WTC11 (cell line): Measurements from ENCODE around the gene COL5A2. TPM values are rescaled to one million over a fixed set of nuclear protein-coding genes. Genes with fewer than 3 reads are reported as not detected.

ENCODE experiments used
- ATAC-seq: fragments of 200-7000 bp; cut with Tn5 transposase; 2 replicates; pipeline ENCODE4 v1.10.0; 2021; ENCODE audit warnings: mild to moderate bottlenecking, moderate library complexity
- CTCF ChIA-PET: fragments of 300-600 bp; sonication (Branson Sonifier 250); formaldehyde crosslinking; loops from one replicate; lab custom pipeline; 2021; ENCODE audit warnings: antibody characterized with exemption; lab: Charles Lee
- POLR2A ChIA-PET: fragments of 350-600 bp; sonication (Branson Sonifier 250); formaldehyde crosslinking; loops from one replicate; lab custom pipeline; 2021; ENCODE audit warnings: antibody characterized with exemption; lab: Charles Lee
- DNase-seq: peaks from one replicate; pipeline ENCODE4 v3.0.0; 2021; ENCODE audit warnings: low spot score
- H3K27ac Mint-ChIP-seq: 2 replicates; pipeline ENCODE4 v1.8.0; 2021; ENCODE audit warnings: mixed read lengths
- H3K27me3 Mint-ChIP-seq: 2 replicates; pipeline ENCODE4 v1.8.0; 2021; ENCODE audit warnings: low read depth, mild to moderate bottlenecking, moderate library complexity, mixed read lengths
- H3K36me3 Mint-ChIP-seq: 2 replicates; pipeline ENCODE4 v1.8.0; 2021; ENCODE audit warnings: mixed read lengths
- H3K4me1 Mint-ChIP-seq: 2 replicates; pipeline ENCODE4 v1.8.0; 2022; ENCODE audit warnings: mixed read lengths
- H3K4me3 Mint-ChIP-seq: 2 replicates; pipeline ENCODE4 v1.8.0; 2021; ENCODE audit warnings: mild to moderate bottlenecking, moderate library complexity, mixed read lengths
- H3K9me3 Mint-ChIP-seq: 2 replicates; pipeline ENCODE4 v1.8.0; 2021; ENCODE audit warnings: mixed read lengths
- ATF6 ChIP-seq: sonication (generic); formaldehyde crosslinking; IDR thresholded peaks from 2 replicates; pipeline ENCODE4 v1.8.1; 2023; ENCODE audit warnings: mild to moderate bottlenecking, missing genetic modification reagents
- E2F5 ChIP-seq: sonication (generic); formaldehyde crosslinking; IDR thresholded peaks from 2 replicates; pipeline ENCODE4 v1.8.1; 2022; ENCODE audit warnings: mild to moderate bottlenecking, moderate library complexity, missing genetic modification reagents
- FOXP1 ChIP-seq: sonication (generic); formaldehyde crosslinking; IDR thresholded peaks from 2 replicates; pipeline ENCODE4 v1.8.0; 2022; ENCODE audit warnings: missing genetic modification reagents, mild to moderate bottlenecking, moderate library complexity, borderline replicate concordance
- KAT7 ChIP-seq: sonication (generic); formaldehyde crosslinking; IDR thresholded peaks from 2 replicates; pipeline ENCODE4 v1.8.1; 2023; ENCODE audit warnings: missing genetic modification reagents, mild to moderate bottlenecking, borderline replicate concordance
- MYBL2 ChIP-seq: sonication (generic); formaldehyde crosslinking; IDR thresholded peaks from 2 replicates; pipeline ENCODE4 v1.8.1; 2023; ENCODE audit warnings: mild to moderate bottlenecking, moderate library complexity, missing genetic modification reagents
- NR3C1 ChIP-seq: sonication (generic); formaldehyde crosslinking; conservative IDR thresholded peaks from 2 replicates; pipeline ENCODE4 v1.8.1; 2023; ENCODE audit warnings: low read depth, mild to moderate bottlenecking, missing genetic modification reagents
- SOX15 ChIP-seq: fragments of 250-450 bp; sonication (Bioruptor Pico); IDR thresholded peaks from 2 replicates; pipeline ENCODE4 v1.9.0; 2021; ENCODE audit warnings: mild to moderate bottlenecking
- ZMAT4 ChIP-seq: fragments of 250-450 bp; sonication (Bioruptor Pico); IDR thresholded peaks from 2 replicates; pipeline ENCODE4 v1.9.0; 2021; ENCODE audit warnings: mild to moderate bottlenecking
- total RNA-seq: library from RNA; stranded (reverse); gene quantifications from 3 replicates; pipeline ENCODE4 v1.2.3, GENCODE V29; 2021
- TF ChIP-seq, protein P1 (sequence below): fragments of 250-450 bp; sonication (Bioruptor Pico); IDR thresholded peaks from 2 replicates; pipeline ENCODE4 v1.9.0; 2021; ENCODE audit warnings: mild to moderate bottlenecking
- TF ChIP-seq, protein P2 (sequence below): sonication (generic); formaldehyde crosslinking; IDR thresholded peaks from 2 replicates; pipeline ENCODE4 v1.8.1; 2023; ENCODE audit warnings: mild to moderate bottlenecking, missing genetic modification reagents, moderate library complexity
- TF ChIP-seq, protein P3 (sequence below): sonication (generic); formaldehyde crosslinking; IDR thresholded peaks from 2 replicates; pipeline ENCODE4 v1.8.1; 2022; ENCODE audit warnings: low read depth, mild to moderate bottlenecking, moderate library complexity, missing genetic modification reagents, borderline replicate concordance
- TF ChIP-seq, protein P4 (sequence below): sonication (generic); formaldehyde crosslinking; IDR thresholded peaks from 2 replicates; pipeline ENCODE4 v1.8.1; 2023; ENCODE audit warnings: mild to moderate bottlenecking, missing genetic modification reagents, moderate library complexity
- TF ChIP-seq, protein P5 (sequence below): fragments of 250-450 bp; sonication (Bioruptor Pico); IDR thresholded peaks from 2 replicates; pipeline ENCODE4 v1.8.0; 2021; ENCODE audit warnings: mild to moderate bottlenecking
- TF ChIP-seq, protein P6 (sequence below): fragments of 250-450 bp; sonication (Bioruptor Pico); IDR thresholded peaks from 2 replicates; pipeline ENCODE4 v2.1.2; 2022; ENCODE audit warnings: mild to moderate bottlenecking, moderate library complexity

The COL5A2 gene
- total RNA-seq, 1 experiment from 2014 or later, result 16.0 TPM

- TF ChIP-seq, protein P1, sequence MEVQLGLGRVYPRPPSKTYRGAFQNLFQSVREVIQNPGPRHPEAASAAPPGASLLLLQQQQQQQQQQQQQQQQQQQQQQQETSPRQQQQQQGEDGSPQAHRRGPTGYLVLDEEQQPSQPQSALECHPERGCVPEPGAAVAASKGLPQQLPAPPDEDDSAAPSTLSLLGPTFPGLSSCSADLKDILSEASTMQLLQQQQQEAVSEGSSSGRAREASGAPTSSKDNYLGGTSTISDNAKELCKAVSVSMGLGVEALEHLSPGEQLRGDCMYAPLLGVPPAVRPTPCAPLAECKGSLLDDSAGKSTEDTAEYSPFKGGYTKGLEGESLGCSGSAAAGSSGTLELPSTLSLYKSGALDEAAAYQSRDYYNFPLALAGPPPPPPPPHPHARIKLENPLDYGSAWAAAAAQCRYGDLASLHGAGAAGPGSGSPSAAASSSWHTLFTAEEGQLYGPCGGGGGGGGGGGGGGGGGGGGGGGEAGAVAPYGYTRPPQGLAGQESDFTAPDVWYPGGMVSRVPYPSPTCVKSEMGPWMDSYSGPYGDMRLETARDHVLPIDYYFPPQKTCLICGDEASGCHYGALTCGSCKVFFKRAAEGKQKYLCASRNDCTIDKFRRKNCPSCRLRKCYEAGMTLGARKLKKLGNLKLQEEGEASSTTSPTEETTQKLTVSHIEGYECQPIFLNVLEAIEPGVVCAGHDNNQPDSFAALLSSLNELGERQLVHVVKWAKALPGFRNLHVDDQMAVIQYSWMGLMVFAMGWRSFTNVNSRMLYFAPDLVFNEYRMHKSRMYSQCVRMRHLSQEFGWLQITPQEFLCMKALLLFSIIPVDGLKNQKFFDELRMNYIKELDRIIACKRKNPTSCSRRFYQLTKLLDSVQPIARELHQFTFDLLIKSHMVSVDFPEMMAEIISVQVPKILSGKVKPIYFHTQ (CRISPR knock-in tag), result no peak
- TF ChIP-seq FOXP1 (CRISPR knock-in tag), result no peak
- TF ChIP-seq, protein P2, sequence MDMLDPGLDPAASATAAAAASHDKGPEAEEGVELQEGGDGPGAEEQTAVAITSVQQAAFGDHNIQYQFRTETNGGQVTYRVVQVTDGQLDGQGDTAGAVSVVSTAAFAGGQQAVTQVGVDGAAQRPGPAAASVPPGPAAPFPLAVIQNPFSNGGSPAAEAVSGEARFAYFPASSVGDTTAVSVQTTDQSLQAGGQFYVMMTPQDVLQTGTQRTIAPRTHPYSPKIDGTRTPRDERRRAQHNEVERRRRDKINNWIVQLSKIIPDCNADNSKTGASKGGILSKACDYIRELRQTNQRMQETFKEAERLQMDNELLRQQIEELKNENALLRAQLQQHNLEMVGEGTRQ (CRISPR knock-in tag), result no peak
- TF ChIP-seq NR3C1 (CRISPR knock-in tag), result no peak
- no peak for TF ChIP-seq ATF6
- TF ChIP-seq SOX15, result no peak
- no peak for TF ChIP-seq KAT7 (CRISPR knock-in tag)
- TF ChIP-seq, protein P3, sequence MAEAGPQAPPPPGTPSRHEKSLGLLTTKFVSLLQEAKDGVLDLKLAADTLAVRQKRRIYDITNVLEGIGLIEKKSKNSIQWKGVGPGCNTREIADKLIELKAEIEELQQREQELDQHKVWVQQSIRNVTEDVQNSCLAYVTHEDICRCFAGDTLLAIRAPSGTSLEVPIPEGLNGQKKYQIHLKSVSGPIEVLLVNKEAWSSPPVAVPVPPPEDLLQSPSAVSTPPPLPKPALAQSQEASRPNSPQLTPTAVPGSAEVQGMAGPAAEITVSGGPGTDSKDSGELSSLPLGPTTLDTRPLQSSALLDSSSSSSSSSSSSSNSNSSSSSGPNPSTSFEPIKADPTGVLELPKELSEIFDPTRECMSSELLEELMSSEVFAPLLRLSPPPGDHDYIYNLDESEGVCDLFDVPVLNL (CRISPR knock-in tag), result no peak
- TF ChIP-seq ZMAT4 (CRISPR knock-in tag), result no peak
Observed at GRCh38 chr2:189060096-189060642, 119.4 kb downstream of the COL5A2 start (continued).

DNA sequence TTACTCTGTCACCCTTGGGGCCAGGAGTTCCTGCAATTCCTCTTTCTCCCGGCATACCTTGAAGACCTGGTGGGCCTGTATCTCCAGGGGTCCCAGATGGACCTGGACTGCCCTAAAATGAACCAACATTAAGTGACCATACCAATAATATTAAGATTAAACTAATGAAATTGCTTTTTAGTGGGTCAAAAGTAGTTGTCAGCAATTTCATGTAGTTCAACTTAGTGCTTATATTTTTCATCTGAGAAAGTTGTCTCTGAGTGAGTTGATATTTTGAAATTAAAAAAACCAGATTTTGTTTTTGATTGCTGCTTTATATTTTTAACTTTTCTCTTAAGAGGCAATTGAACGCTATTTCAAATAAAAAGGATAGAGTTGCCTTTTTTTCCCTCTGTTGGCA, 122.2 kb downstream of the COL5A2 start:
- H3K4me1 Mint-ChIP-seq, result no peaks in the 10 kb centered on the region
- no peaks in the 10 kb centered on the region for H3K9me3 Mint-ChIP-seq
- ChIA-PET POLR2A (no interaction called here), CTCF (no interaction called here)
- H3K4me3 Mint-ChIP-seq, result no peak overlapping the region
- no peaks in the 10 kb centered on the region for H3K27me3 Mint-ChIP-seq
- no peaks in the 10 kb centered on the region for H3K36me3 Mint-ChIP-seq
- DNase-seq (no peak), ATAC-seq (no peak)
- no peak overlapping the region for H3K27ac Mint-ChIP-seq
- TF ChIP-seq, protein P1 (CRISPR knock-in tag), result no peak
- TF ChIP-seq, protein P4, sequence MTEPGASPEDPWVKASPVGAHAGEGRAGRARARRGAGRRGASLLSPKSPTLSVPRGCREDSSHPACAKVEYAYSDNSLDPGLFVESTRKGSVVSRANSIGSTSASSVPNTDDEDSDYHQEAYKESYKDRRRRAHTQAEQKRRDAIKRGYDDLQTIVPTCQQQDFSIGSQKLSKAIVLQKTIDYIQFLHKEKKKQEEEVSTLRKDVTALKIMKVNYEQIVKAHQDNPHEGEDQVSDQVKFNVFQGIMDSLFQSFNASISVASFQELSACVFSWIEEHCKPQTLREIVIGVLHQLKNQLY (CRISPR knock-in tag), result no peak
- TF ChIP-seq E2F5 (no peak), MYBL2 (CRISPR knock-in tag) (no peak), FOXP1 (CRISPR knock-in tag) (no peak)
- TF ChIP-seq, protein P5, sequence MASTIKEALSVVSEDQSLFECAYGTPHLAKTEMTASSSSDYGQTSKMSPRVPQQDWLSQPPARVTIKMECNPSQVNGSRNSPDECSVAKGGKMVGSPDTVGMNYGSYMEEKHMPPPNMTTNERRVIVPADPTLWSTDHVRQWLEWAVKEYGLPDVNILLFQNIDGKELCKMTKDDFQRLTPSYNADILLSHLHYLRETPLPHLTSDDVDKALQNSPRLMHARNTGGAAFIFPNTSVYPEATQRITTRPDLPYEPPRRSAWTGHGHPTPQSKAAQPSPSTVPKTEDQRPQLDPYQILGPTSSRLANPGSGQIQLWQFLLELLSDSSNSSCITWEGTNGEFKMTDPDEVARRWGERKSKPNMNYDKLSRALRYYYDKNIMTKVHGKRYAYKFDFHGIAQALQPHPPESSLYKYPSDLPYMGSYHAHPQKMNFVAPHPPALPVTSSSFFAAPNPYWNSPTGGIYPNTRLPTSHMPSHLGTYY (CRISPR knock-in tag), result no peak
- TF ChIP-seq, protein P6, sequence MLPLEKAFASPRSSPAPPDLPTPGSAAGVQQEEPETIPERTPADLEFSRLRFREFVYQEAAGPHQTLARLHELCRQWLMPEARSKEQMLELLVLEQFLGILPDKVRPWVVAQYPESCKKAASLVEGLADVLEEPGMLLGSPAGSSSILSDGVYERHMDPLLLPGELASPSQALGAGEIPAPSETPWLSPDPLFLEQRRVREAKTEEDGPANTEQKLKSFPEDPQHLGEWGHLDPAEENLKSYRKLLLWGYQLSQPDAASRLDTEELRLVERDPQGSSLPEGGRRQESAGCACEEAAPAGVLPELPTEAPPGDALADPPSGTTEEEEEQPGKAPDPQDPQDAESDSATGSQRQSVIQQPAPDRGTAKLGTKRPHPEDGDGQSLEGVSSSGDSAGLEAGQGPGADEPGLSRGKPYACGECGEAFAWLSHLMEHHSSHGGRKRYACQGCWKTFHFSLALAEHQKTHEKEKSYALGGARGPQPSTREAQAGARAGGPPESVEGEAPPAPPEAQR (CRISPR knock-in tag), result no peak
